Spleen (tissue), 11 donors: Measurements from ENCODE around the gene SMIM12. TPM values are rescaled to one million over a fixed set of nuclear protein-coding genes. Genes with fewer than 3 reads are reported as not detected.
"Not testable (repeated sequence)": the region's sequence is repeated elsewhere in the genome, so short reads cannot be mapped to it uniquely, and the experiment has no call there.

Experiments
- DNase-seq: peaks from one replicate; pipeline ENCODE4 v3.0.0-alpha.2; 2020
- H3K27ac ChIP-seq, 8 donors: fragments of 200-600 bp; sonication (generic) in 7 of 8; 1 replicate in 4 of 8; 2 replicates in 4 of 8; pipeline versions ENCODE4 v1.5.0 to v1.8.0; 2016 to 2021; ENCODE audit warnings: inconsistent platforms in 4 of 8, mild to moderate bottlenecking in 4 of 8, moderate library complexity in 1 of 8
- H3K27me3 ChIP-seq, 7 donors: fragments of 200-600 bp; sonication (generic) in 6 of 7; replicated peaks in 1 of 7; 1 replicate in 4 of 7; 2 replicates in 3 of 7; pipeline versions ENCODE4 v1.5.0 to v1.8.0; 2016 to 2021; ENCODE audit warnings: inconsistent platforms in 3 of 7, mild to moderate bottlenecking in 1 of 7
- H3K36me3 ChIP-seq, 6 donors: fragments of 200-600 bp; sonication (generic) in 5 of 6; 1 replicate in 4 of 6; 2 replicates in 2 of 6; pipeline versions ENCODE4 v1.5.0 to v1.8.0; 2016 to 2021; ENCODE audit warnings: inconsistent platforms in 2 of 6
- H3K4me1 ChIP-seq, 6 donors: fragments of 200-600 bp; sonication (generic) in 5 of 6; 1 replicate in 3 of 6; 2 replicates in 3 of 6; pipeline versions ENCODE4 v1.5.0 to v1.8.0; 2016 to 2021; ENCODE audit warnings: inconsistent platforms in 3 of 6
- H3K4me3 ChIP-seq, 8 donors: fragments of 200-600 bp; sonication (generic) in 7 of 8; 1 replicate in 4 of 8; 2 replicates in 4 of 8; pipeline versions ENCODE4 v1.5.0 to v1.8.0; 2016 to 2021; ENCODE audit warnings: inconsistent platforms in 4 of 8, mild to moderate bottlenecking in 4 of 8, moderate library complexity in 2 of 8
- H3K9me3 ChIP-seq, 8 donors: fragments of 200-600 bp; sonication (generic) in 7 of 8; 1 replicate in 4 of 8; 2 replicates in 4 of 8; pipeline versions ENCODE4 v1.5.0 to v1.8.0; 2016 to 2021; ENCODE audit warnings: inconsistent platforms in 4 of 8
- CTCF ChIP-seq, 11 experiments: fragments of 200-600 bp in 7 of 11; fragments of 450-650 bp in 4 of 11; sonication (generic) in 4 of 11; IDR thresholded peaks in 8 of 11; conservative IDR thresholded peaks in 3 of 11; 1 replicate in 7 of 11; 2 replicates in 4 of 11; pipeline versions ENCODE4 v1.4.0 to v1.8.0; 2016 to 2021; ENCODE audit warnings: antibody characterized with exemption in 11 of 11, inconsistent platforms in 4 of 11, mild to moderate bottlenecking in 1 of 11
- POLR2A ChIP-seq, 3 donors: fragments of 450-650 bp; IDR thresholded peaks; one replicate each; pipeline ENCODE4 v1.5.1; 2017; ENCODE audit warnings: antibody characterized with exemption in 3 of 3, mild to moderate bottlenecking in 1 of 3
- POLR2AphosphoS5 ChIP-seq, 3 donors: sonication (generic); formaldehyde crosslinking; IDR thresholded peaks; one replicate each; pipeline ENCODE4 v1.5.1; 2017; ENCODE audit warnings: antibody characterized with exemption in 3 of 3
- WGBS, 5 donors: extraction: QIAGEN DNeasy Blood & Tissue Kit in 3 of 5; methylation state at CpG; one replicate each; pipeline versions ENCODE4 v1.1.5 to v1.1.7; 2013 to 2018; 5-methylcytosine and 5-hydroxymethylcytosine counted together
- intact Hi-C: fragments of 100-400 bp; cut with DNase I; formaldehyde crosslinking; loops from one replicate; pipeline ENCODE4 v1.15.0; 2023; ENCODE audit warnings: low total_unique reads
- polyA plus RNA-seq, 3 donors: library from polyadenylated mRNA; stranded (reverse); fragments of 200-250 nt; gene quantifications; one replicate each; pipeline ENCODE4 v1.2.1, GENCODE V29; 2013
- total RNA-seq, 7 donors: library from RNA; depleted of rRNA in 3 of 7; stranded (reverse); fragments of >200 nt in 3 of 7; fragmentation: NEBNext Ultra II Directional in 4 of 7; extraction: Animal tissue kit (Norgen Biotek cat#: 25700) in 4 of 7; gene quantifications; one replicate each; pipeline versions ENCODE4 v1.1.0 to v1.2.1, GENCODE V29; 2016 to 2021
- donor health status: healthy with polysubstance abuse.
- donor health status: DM: no; HTN: no; CAD: no; lungs with moderate emphysema.
- donor health status: DM: no; HTN: no; CAD: no.
- donor health status: Bipolar disorder and iron deficiency.
- donor health status: healthy.
- donor health status: DM: no; HTN: no; CAD: no.
- donor health status: DM: yes; HTN: yes; CAD: no.

SMIM12 gene
- total and polyA plus RNA-seq, 10 donors = 15.3 to 39.6 (median 33.3) TPM

- no peaks in the 10 kb centered on the region for H3K27me3 ChIP-seq
- H3K27ac ChIP-seq = no peak overlapping the region
- H3K4me3 ChIP-seq = no peak overlapping the region
- intact Hi-C loops = no loop called here
- peaks cover 0 to 7% (median 0%) of the 10 kb centered on the region in 6 donors for H3K36me3 ChIP-seq
- H3K4me1 ChIP-seq = no peaks in the 10 kb centered on the region
- 79 to 98% (median 87%) methylated on average over 5 of the region's 5 CpGs for WGBS, 5 donors
- H3K9me3 ChIP-seq = peaks cover 0 to 4% (median 0%) of the 10 kb centered on the region in 8 donors
- no peak for DNase-seq
- no peak for TF ChIP-seq POLR2AphosphoS5 (IDR thresholded peaks at IDR 0.05)
- TF ChIP-seq CTCF (IDR thresholded peaks at IDR 0.05 in 8 of 11, conservative IDR thresholded peaks at IDR 0.05 in 3 of 11) = no peak
- TF ChIP-seq POLR2A (IDR thresholded peaks at IDR 0.05) = no peak
Measured at GRCh38 chr1:34827341-34827941, 32.1 kb downstream of the SMIM12 start.

GRCh38 chr1:34825455-34826091 lies 34.0 kb downstream of the SMIM12 start:
- Histone ChIP-seq H3K27me3 (no peaks in the 10 kb centered on the region), H3K27ac (no peak overlapping the region), H3K36me3 (no peaks in the 10 kb centered on the region), H3K9me3 (peaks cover 0 to 5% (median 0%) of the 10 kb centered on the region in 8 donors), H3K4me3 (no peak overlapping the region), H3K4me1 (no peaks in the 10 kb centered on the region)
- TF ChIP-seq POLR2AphosphoS5 (IDR thresholded peaks at IDR 0.05) = peak in 1 of 3 donors; percentile 9
- no peak for TF ChIP-seq CTCF (IDR thresholded peaks at IDR 0.05 in 8 of 11, conservative IDR thresholded peaks at IDR 0.05 in 3 of 11)
- no peak for DNase-seq
- intact Hi-C loops = no loop called here
- WGBS, 5 donors = 66 to 86% (median 69%) methylated on average over 3 to 11 of the region's 11 CpGs

- 86 to 99% (median 91%) methylated on average over 3 of the region's 3 CpGs for WGBS, 5 donors
- TF ChIP-seq CTCF (IDR thresholded peaks at IDR 0.05 in 8 of 11, conservative IDR thresholded peaks at IDR 0.05 in 3 of 11) (no peak), POLR2AphosphoS5 (IDR thresholded peaks at IDR 0.05) (no peak), POLR2A (IDR thresholded peaks at IDR 0.05) (no peak)
- H3K4me1 ChIP-seq = no peaks in the 10 kb centered on the region
- intact Hi-C loops = no loop called here
- no peak overlapping the region for H3K4me3 ChIP-seq
- H3K27ac ChIP-seq = no peak overlapping the region
- no peak for DNase-seq
- H3K36me3 ChIP-seq = no peaks in the 10 kb centered on the region
- H3K27me3 ChIP-seq = no peaks in the 10 kb centered on the region
- peaks cover 0 to 11% (median 0%) of the 10 kb centered on the region in 8 donors for H3K9me3 ChIP-seq
Measured at GRCh38 chr1:34824817-34825454, 34.6 kb downstream of the SMIM12 start.

GRCh38 chr1:34822202-34822601 lies 37.3 kb downstream of the SMIM12 start:
- DNase-seq = no peak
- H3K4me1 ChIP-seq = no peaks in the 10 kb centered on the region
- WGBS, 5 donors = 50 to 75% (median 64%) methylated on average over 3 of the region's 3 CpGs
- H3K27ac ChIP-seq = no peak overlapping the region
- TF ChIP-seq POLR2AphosphoS5 (IDR thresholded peaks at IDR 0.05) (no peak), POLR2A (IDR thresholded peaks at IDR 0.05) (no peak), CTCF (IDR thresholded peaks at IDR 0.05 in 8 of 11, conservative IDR thresholded peaks at IDR 0.05 in 3 of 11) (no peak)
- H3K27me3 ChIP-seq = no peaks in the 10 kb centered on the region
- intact Hi-C loops = no loop called here
- no peak overlapping the region for H3K4me3 ChIP-seq
- peaks cover 0 to 12% (median 0%) of the 10 kb centered on the region in 8 donors for H3K9me3 ChIP-seq
- H3K36me3 ChIP-seq = no peaks in the 10 kb centered on the region

- H3K4me3 ChIP-seq, H3K4me1 ChIP-seq, H3K27ac ChIP-seq, H3K36me3 ChIP-seq, H3K27me3 ChIP-seq, intact Hi-C loops, DNase-seq: not testable (repeated sequence)
- WGBS, 5 donors = 89 to 98% (median 94%) methylated on average over 2 of the region's 2 CpGs
- H3K9me3 ChIP-seq = peaks cover 0 to 11% (median 0%) of the 10 kb centered on the region in 8 donors
Measured at GRCh38 chr1:34818862-34819261, 40.7 kb downstream of the SMIM12 start.
